Panc1 (cell line): ENCODE data around the gene CCDC178. TPM values are rescaled to one million over a fixed set of nuclear protein-coding genes. Genes with fewer than 3 reads are reported as not detected.

Source experiments
- ATAC-seq: fragments of 200-7000 bp; cut with Tn5 transposase; 2 replicates; pipeline ENCODE4 v1.9.1; 2020; ENCODE audit warnings: mild to moderate bottlenecking, moderate library complexity
- BruUV-seq: library from RNA; stranded (reverse); fragments of 400-500 nt; replicated peaks from 2 replicates; lab custom pipeline; 2021; lab: Mats Ljungman, UMichigan
- CTCF ChIA-PET: fragments of 300-600 bp; sonication (Branson Sonifier 250); formaldehyde crosslinking; loops from one replicate; lab custom pipeline; 2022; ENCODE audit warnings: antibody characterized with exemption; lab: Charles Lee
- POLR2A ChIA-PET: fragments of 300-600 bp; sonication (Branson Sonifier 250); formaldehyde crosslinking; loops from one replicate; lab custom pipeline; 2022; ENCODE audit warnings: antibody characterized with exemption; lab: Charles Lee
- DNase-seq: peaks from one replicate; pipeline ENCODE4 v3.0.0-alpha.2; 2010; ENCODE audit warnings: low read depth, low spot score
- H3K27ac ChIP-seq: 2 replicates; pipeline ENCODE4 v1.5.1; 2011; ENCODE audit warnings: mild to moderate bottlenecking, low read length, inconsistent platforms
- H3K27me3 ChIP-seq: fragments of 200-500 bp; sonication (Bioruptor generic); 2 replicates; pipeline ENCODE4 v1.6.0; 2014; ENCODE audit warnings: low read length, inconsistent platforms; ENCODE audit not compliant: control insufficient read depth, insufficient read depth
- H3K36me3 ChIP-seq: fragments of 200-500 bp; sonication (Bioruptor generic); 2 replicates; pipeline ENCODE4 v1.5.1; 2014; ENCODE audit warnings: inconsistent platforms, mild to moderate bottlenecking, low read length, moderate library complexity; ENCODE audit not compliant: control insufficient read depth, insufficient read depth
- H3K4me1 ChIP-seq: 2 replicates; pipeline ENCODE4 v1.5.1; 2011; ENCODE audit warnings: inconsistent platforms, mild to moderate bottlenecking, low read length, moderate library complexity; ENCODE audit not compliant: control insufficient read depth, insufficient read depth
- H3K4me3 ChIP-seq, 2 experiments: 2 replicates each; pipeline ENCODE4 v1.5.1; 2011 to 2012; ENCODE audit warnings: low read depth in 2 of 2, low read length in 2 of 2, mild to moderate bottlenecking in 2 of 2, inconsistent platforms in 1 of 2, moderate library complexity in 1 of 2
- H3K9me3 ChIP-seq: fragments of 200-500 bp; sonication (Bioruptor generic); 2 replicates; pipeline ENCODE4 v1.5.1; 2014; ENCODE audit warnings: low read depth, mild to moderate bottlenecking, inconsistent platforms, low read length, moderate library complexity; ENCODE audit not compliant: control insufficient read depth, insufficient read depth
- POLR2AphosphoS5 ChIP-seq: IDR thresholded peaks from 2 replicates; pipeline ENCODE4 v1.6.1; 2012; ENCODE audit warnings: mild to moderate bottlenecking, low read depth, low read length, moderate library complexity
- SIN3A ChIP-seq: IDR thresholded peaks from 2 replicates; pipeline ENCODE4 v1.6.1; 2012; ENCODE audit warnings: low read depth, mild to moderate bottlenecking, low read length, moderate library complexity, borderline replicate concordance; ENCODE audit not compliant: insufficient read depth
- TCF7L2 ChIP-seq: IDR thresholded peaks from 2 replicates; pipeline ENCODE4 v1.6.1; 2011; ENCODE audit warnings: mild to moderate bottlenecking, low read depth, low read length, inconsistent platforms
- in situ Hi-C: cut with HindIII; loops from 2 replicates; pipeline ENCODE4 v1.10.0; 2016; ENCODE audit warnings: low sequenced_read_pairs, low pct_unique_long_range_greater_than_20kb
- intact Hi-C: fragments of 100-400 bp; cut with micrococcal nuclease; formaldehyde crosslinking; loops from one replicate; pipeline ENCODE4 v1.10.0; 2022; ENCODE audit not compliant: unreplicated experiment
- total RNA-seq: library from RNA; stranded (reverse); gene quantifications from one replicate; pipeline ENCODE4 v1.2.1, GENCODE V29; 2021; ENCODE audit not compliant: unreplicated experiment
- TF ChIP-seq, protein P1 (sequence below), 2 experiments: IDR thresholded peaks; 2 replicates each; pipeline ENCODE4 v1.6.1; 2011 to 2012; ENCODE audit warnings: low read depth in 2 of 2, control low read depth in 1 of 2, low read length in 1 of 2, mild to moderate bottlenecking in 1 of 2, moderate library complexity in 1 of 2; ENCODE audit not compliant: insufficient read depth in 1 of 2
- TF ChIP-seq, protein P2 (sequence below): fragments of 450-650 bp; IDR thresholded peaks from 2 replicates; pipeline ENCODE4 v1.5.1; 2017; ENCODE audit warnings: mild to moderate bottlenecking

CCDC178 gene
- total RNA-seq, 1 experiment from 2014 or later = not detected

DNA sequence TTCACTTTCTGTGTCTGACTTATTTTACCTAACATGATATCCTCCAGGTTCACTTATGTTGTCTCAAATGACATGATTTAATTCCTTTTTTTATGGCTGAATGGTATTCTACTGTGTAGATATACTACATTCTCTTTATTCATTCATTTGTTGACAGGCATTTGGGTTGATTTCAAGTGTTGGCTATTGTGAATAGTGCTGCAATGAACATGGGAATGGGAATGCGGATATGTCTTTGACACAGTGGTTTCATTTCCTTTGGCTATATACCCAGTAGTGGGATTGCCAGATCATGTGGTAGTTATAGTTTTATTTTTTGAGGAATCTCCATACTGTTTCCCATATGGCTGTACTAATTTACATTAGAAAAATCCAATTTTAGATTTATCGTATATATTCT lies 472.3 kb downstream of the CCDC178 start:
- Histone ChIP-seq H3K27me3 (no peaks in the 10 kb centered on the region), H3K36me3 (no peaks in the 10 kb centered on the region), H3K9me3 (0 out of 2 replicates have a peak, but pooled peaks cover 2% of the 10 kb centered on the region), H3K27ac (no peak overlapping the region), H3K4me1 (no peaks in the 10 kb centered on the region), H3K4me3 (no peak overlapping the region)
- intact Hi-C loops = no loop called here
- ATAC-seq (no peak), DNase-seq (no peak)
- no TSS peak for BruUV-seq
- TF ChIP-seq, protein P1, sequence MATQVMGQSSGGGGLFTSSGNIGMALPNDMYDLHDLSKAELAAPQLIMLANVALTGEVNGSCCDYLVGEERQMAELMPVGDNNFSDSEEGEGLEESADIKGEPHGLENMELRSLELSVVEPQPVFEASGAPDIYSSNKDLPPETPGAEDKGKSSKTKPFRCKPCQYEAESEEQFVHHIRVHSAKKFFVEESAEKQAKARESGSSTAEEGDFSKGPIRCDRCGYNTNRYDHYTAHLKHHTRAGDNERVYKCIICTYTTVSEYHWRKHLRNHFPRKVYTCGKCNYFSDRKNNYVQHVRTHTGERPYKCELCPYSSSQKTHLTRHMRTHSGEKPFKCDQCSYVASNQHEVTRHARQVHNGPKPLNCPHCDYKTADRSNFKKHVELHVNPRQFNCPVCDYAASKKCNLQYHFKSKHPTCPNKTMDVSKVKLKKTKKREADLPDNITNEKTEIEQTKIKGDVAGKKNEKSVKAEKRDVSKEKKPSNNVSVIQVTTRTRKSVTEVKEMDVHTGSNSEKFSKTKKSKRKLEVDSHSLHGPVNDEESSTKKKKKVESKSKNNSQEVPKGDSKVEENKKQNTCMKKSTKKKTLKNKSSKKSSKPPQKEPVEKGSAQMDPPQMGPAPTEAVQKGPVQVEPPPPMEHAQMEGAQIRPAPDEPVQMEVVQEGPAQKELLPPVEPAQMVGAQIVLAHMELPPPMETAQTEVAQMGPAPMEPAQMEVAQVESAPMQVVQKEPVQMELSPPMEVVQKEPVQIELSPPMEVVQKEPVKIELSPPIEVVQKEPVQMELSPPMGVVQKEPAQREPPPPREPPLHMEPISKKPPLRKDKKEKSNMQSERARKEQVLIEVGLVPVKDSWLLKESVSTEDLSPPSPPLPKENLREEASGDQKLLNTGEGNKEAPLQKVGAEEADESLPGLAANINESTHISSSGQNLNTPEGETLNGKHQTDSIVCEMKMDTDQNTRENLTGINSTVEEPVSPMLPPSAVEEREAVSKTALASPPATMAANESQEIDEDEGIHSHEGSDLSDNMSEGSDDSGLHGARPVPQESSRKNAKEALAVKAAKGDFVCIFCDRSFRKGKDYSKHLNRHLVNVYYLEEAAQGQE (IDR thresholded peaks at IDR 0.05; ENCODE audit: insufficient read depth in 1 of 2, low read depth in 2 of 2, low read length in 1 of 2) = no peak
- TF ChIP-seq, protein P2, sequence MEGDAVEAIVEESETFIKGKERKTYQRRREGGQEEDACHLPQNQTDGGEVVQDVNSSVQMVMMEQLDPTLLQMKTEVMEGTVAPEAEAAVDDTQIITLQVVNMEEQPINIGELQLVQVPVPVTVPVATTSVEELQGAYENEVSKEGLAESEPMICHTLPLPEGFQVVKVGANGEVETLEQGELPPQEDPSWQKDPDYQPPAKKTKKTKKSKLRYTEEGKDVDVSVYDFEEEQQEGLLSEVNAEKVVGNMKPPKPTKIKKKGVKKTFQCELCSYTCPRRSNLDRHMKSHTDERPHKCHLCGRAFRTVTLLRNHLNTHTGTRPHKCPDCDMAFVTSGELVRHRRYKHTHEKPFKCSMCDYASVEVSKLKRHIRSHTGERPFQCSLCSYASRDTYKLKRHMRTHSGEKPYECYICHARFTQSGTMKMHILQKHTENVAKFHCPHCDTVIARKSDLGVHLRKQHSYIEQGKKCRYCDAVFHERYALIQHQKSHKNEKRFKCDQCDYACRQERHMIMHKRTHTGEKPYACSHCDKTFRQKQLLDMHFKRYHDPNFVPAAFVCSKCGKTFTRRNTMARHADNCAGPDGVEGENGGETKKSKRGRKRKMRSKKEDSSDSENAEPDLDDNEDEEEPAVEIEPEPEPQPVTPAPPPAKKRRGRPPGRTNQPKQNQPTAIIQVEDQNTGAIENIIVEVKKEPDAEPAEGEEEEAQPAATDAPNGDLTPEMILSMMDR = no peak
- TF ChIP-seq TCF7L2 (no peak), POLR2AphosphoS5 (no peak), SIN3A (no peak)
- in situ Hi-C loops = no loop called here
- ChIA-PET POLR2A (no interaction called here), CTCF (no interaction called here)

GRCh38 chr18:32966141-32966540 lies 474.4 kb downstream of the CCDC178 start:
- in situ Hi-C loops (no loop called here), intact Hi-C loops (no loop called here)
- ChIA-PET CTCF (no interaction called here), POLR2A (interaction anchor here (0.6 kb wide), 1 partner anchor 44 kb away, joined by 5 read pairs; no protein-coding TSS in a partner anchor)
- TF ChIP-seq TCF7L2 (no peak), POLR2AphosphoS5 (no peak), SIN3A (no peak)
- TF ChIP-seq, protein P1 (IDR thresholded peaks at IDR 0.05; ENCODE audit: insufficient read depth in 1 of 2, low read depth in 2 of 2, low read length in 1 of 2) = no peak
- TF ChIP-seq, protein P2 = no peak
- Histone ChIP-seq H3K36me3 (no peaks in the 10 kb centered on the region), H3K27me3 (no peaks in the 10 kb centered on the region), H3K27ac (no peak overlapping the region), H3K4me1 (no peaks in the 10 kb centered on the region), H3K9me3 (0 out of 2 replicates have a peak, but pooled peaks cover 2% of the 10 kb centered on the region), H3K4me3 (no peak overlapping the region)
- BruUV-seq = no TSS peak
- ATAC-seq (no peak), DNase-seq (no peak)
